K562 (cell line): ENCODE results near the gene ACHE. TPM values are rescaled to one million over a fixed set of nuclear protein-coding genes. Genes with fewer than 3 reads are reported as not detected.

Experiments used
- CHD4 ChIP-seq: fragments of 200-600 bp; sonication (generic); IDR thresholded peaks from 3 replicates; pipeline ENCODE4 v1.6.1; 2012; ENCODE audit warnings: low read depth, mild to moderate bottlenecking, mixed read lengths, low read length, inconsistent platforms; ENCODE audit not compliant: insufficient read depth, insufficient replicate concordance, poor library complexity, severe bottlenecking
- ERF ChIP-seq: fragments of 450-650 bp; formaldehyde crosslinking; IDR thresholded peaks from 2 replicates; pipeline ENCODE4 v1.4.0; 2020; ENCODE audit warnings: mild to moderate bottlenecking, mixed read lengths
- ETV1 ChIP-seq: fragments of 450-650 bp; conservative IDR thresholded peaks from 2 replicates; pipeline ENCODE4 v1.6.1; 2016; ENCODE audit warnings: missing genetic modification characterization, control low read depth, low read depth, missing compliant biosample characterization
- FOXM1 ChIP-seq, 2 experiments: fragments of 450-650 bp in 1 of 2; sonication (generic) in 1 of 2; formaldehyde crosslinking in 1 of 2; IDR thresholded peaks; 2 replicates each; pipeline versions ENCODE4 v1.6.1 to v1.9.0; 2017 to 2022; ENCODE audit warnings: low read depth in 2 of 2, mild to moderate bottlenecking in 2 of 2, missing genetic modification reagents in 1 of 2, moderate library complexity in 1 of 2
- HINFP ChIP-seq: fragments of 450-650 bp; conservative IDR thresholded peaks from 2 replicates; pipeline ENCODE4 v1.6.1; 2016; ENCODE audit warnings: missing genetic modification characterization, low read depth, mild to moderate bottlenecking, control low read depth, missing compliant biosample characterization
- HNRNPUL1 ChIP-seq: fragments of 200-400 bp; formaldehyde crosslinking; IDR thresholded peaks from 2 replicates; pipeline ENCODE4 v1.6.1; 2017; ENCODE audit warnings: low read length
- MAFK ChIP-seq: IDR thresholded peaks from 2 replicates; pipeline ENCODE4 v1.6.1; 2011; ENCODE audit warnings: low read length, improper control_type of control experiment
- MBD1 ChIP-seq: fragments of 250-450 bp; sonication (Bioruptor Pico); IDR thresholded peaks from 2 replicates; pipeline ENCODE4 v1.8.0; 2022; ENCODE audit warnings: inconsistent platforms
- MTF1 ChIP-seq: fragments of 250-450 bp; sonication (Bioruptor Pico); IDR thresholded peaks from 2 replicates; pipeline ENCODE4 v1.9.0; 2021; ENCODE audit warnings: moderate library complexity, mild to moderate bottlenecking, inconsistent platforms, borderline replicate concordance
- NCOA6 ChIP-seq: fragments of 450-650 bp; IDR thresholded peaks from 2 replicates; pipeline ENCODE4 v1.6.1; 2017; ENCODE audit warnings: mild to moderate bottlenecking
- RBM17 ChIP-seq: fragments of 200-400 bp; formaldehyde crosslinking; IDR thresholded peaks from 2 replicates; pipeline ENCODE4 v1.6.1; 2017; ENCODE audit warnings: low read depth, mild to moderate bottlenecking, low read length, borderline replicate concordance
- SAFB2 ChIP-seq: fragments of 200-400 bp; formaldehyde crosslinking; IDR thresholded peaks from 2 replicates; pipeline ENCODE4 v1.6.1; 2018; ENCODE audit warnings: borderline replicate concordance, low read length, low read depth, moderate library complexity; ENCODE audit not compliant: severe bottlenecking
- SMAD1 ChIP-seq: fragments of 150-350 bp; IDR thresholded peaks from 2 replicates; pipeline ENCODE4 v1.6.1; 2014; ENCODE audit warnings: low read length, low read depth; ENCODE audit not compliant: partially characterized antibody
- SMAD3 ChIP-seq: fragments of 450-650 bp; formaldehyde crosslinking; conservative IDR thresholded peaks from 2 replicates; pipeline ENCODE4 v1.4.0; 2020; ENCODE audit warnings: mild to moderate bottlenecking
- SRSF3 ChIP-seq: fragments of 200-400 bp; formaldehyde crosslinking; IDR thresholded peaks from 2 replicates; pipeline ENCODE4 v1.6.1; 2016; ENCODE audit warnings: mild to moderate bottlenecking, low read length, moderate library complexity; ENCODE audit not compliant: insufficient read depth
- THRB ChIP-seq: fragments of 450-650 bp; formaldehyde crosslinking; conservative IDR thresholded peaks from 2 replicates; pipeline ENCODE4 v1.4.0; 2022; ENCODE audit warnings: mild to moderate bottlenecking, missing genetic modification characterization
- TSHZ1 ChIP-seq: fragments of 250-450 bp; sonication (Bioruptor Pico); IDR thresholded peaks from 2 replicates; pipeline ENCODE4 v1.4.0; 2020; ENCODE audit warnings: mild to moderate bottlenecking, moderate library complexity
- XRCC3 ChIP-seq: fragments of 450-650 bp; IDR thresholded peaks from 2 replicates; pipeline ENCODE4 v1.6.1; 2017; ENCODE audit warnings: mild to moderate bottlenecking, moderate library complexity
- ZNF282 ChIP-seq: sonication (generic); formaldehyde crosslinking; IDR thresholded peaks from 2 replicates; pipeline ENCODE4 v1.8.1; 2023; ENCODE audit warnings: missing genetic modification reagents
- ZNF586 ChIP-seq: fragments of 450-650 bp; formaldehyde crosslinking; conservative IDR thresholded peaks from 2 replicates; pipeline ENCODE4 v1.4.0; 2020; ENCODE audit warnings: mild to moderate bottlenecking, moderate library complexity
- polyA plus RNA-seq, 8 experiments: library from polyadenylated mRNA; depleted of rRNA in 4 of 8; stranded (reverse) in 5 of 8; unstranded in 3 of 8; fragments of >200 nt; fragmentation: Nextera tagmentation in 2 of 8; fragmentation: Illumina TruSeq in 1 of 8; extraction: Ambion mirVana in 2 of 8; extraction: Trizol in 1 of 8; gene quantifications; 2 replicates each; pipeline versions ENCODE4 v1.2.1 to v1.2.3, GENCODE V29; 2011 to 2014; ENCODE audit warnings: inconsistent platforms in 1 of 8, missing spikeins in 1 of 8
- total RNA-seq, 7 experiments: library from RNA; depleted of rRNA in 6 of 7; stranded (reverse); fragments of >200 nt in 6 of 7; fragmentation: Illumina TruSeq in 2 of 7; extraction: Trizol in 2 of 7; gene quantifications; 2 replicates each; pipeline versions ENCODE4 v1.2.1 to v1.2.3, GENCODE V29; 2011 to 2021; ENCODE audit warnings: low replicate concordance in 1 of 7

Gene ACHE
- total and polyA plus RNA-seq, 9 of the 15 experiments (the other 6 are each of a cell fraction or from before 2014, with no cell fraction given): 0.04 to 8.8 (median 1.9) TPM

GRCh38 chr7:100840470-100841100 is 55.1 kb downstream of the ACHE start (continued):
- TF ChIP-seq MBD1 (CRISPR knock-in tag) (no peak), THRB (CRISPR knock-in tag) (peak; percentile 91), SMAD3 (no peak), HINFP (no peak), ETV1 (tag) (no peak), FOXM1 (IDR thresholded peaks at IDR 0.05; ENCODE audit: low read depth) (0 out of 2 replicates have a peak, but pooled peaks have one; percentile 33), FOXM1 (CRISPR knock-in tag; IDR thresholded peaks at IDR 0.05; ENCODE audit: low read depth) (no peak), HNRNPUL1 (no peak), NCOA6 (no peak), ZNF282 (CRISPR knock-in tag) (no peak), CHD4 (no peak), SAFB2 (no peak), RBM17 (no peak), TSHZ1 (no peak), SRSF3 (no peak), SMAD1 (no peak), XRCC3 (no peak), MAFK (no peak), ZNF586 (CRISPR knock-in tag) (no peak), MTF1 (CRISPR knock-in tag) (no peak), ERF (CRISPR knock-in tag) (no peak)
